Activated CD4-positive, alpha-beta memory T cell treated with anti-CD3 and anti-CD28 coated beads for 36 hours (primary cell): ENCODE measurements around the gene SPTLC1. TPM values are rescaled to one million over a fixed set of nuclear protein-coding genes. Genes with fewer than 3 reads are reported as not detected.

Source experiments
- CTCF ChIA-PET: fragments of 350-600 bp; sonication (Branson Sonifier 250); formaldehyde crosslinking; loops from one replicate; lab custom pipeline; 2021; ENCODE audit warnings: antibody characterized with exemption, inconsistent platforms; lab: Charles Lee
- POLR2A ChIA-PET: fragments of 350-600 bp; sonication (Branson Sonifier 250); formaldehyde crosslinking; loops from one replicate; lab custom pipeline; 2021; ENCODE audit warnings: antibody characterized with exemption; lab: Charles Lee
- DNase-seq: peaks from one replicate; pipeline ENCODE4 v3.0.0-alpha.2; 2020
- H3K27ac Mint-ChIP-seq: one replicate; pipeline ENCODE4 v1.8.0; 2021; ENCODE audit warnings: mixed read lengths
- H3K27me3 Mint-ChIP-seq: one replicate; pipeline ENCODE4 v1.8.0; 2021; ENCODE audit warnings: mixed read lengths
- H3K36me3 Mint-ChIP-seq: one replicate; pipeline ENCODE4 v1.8.0; 2021; ENCODE audit warnings: mixed read lengths
- H3K4me1 Mint-ChIP-seq: one replicate; pipeline ENCODE4 v1.8.0; 2021; ENCODE audit warnings: low read depth, mixed read lengths
- H3K4me3 Mint-ChIP-seq: one replicate; pipeline ENCODE4 v1.8.0; 2021; ENCODE audit warnings: mild to moderate bottlenecking, mixed read lengths
- H3K9me3 Mint-ChIP-seq: one replicate; pipeline ENCODE4 v1.8.0; 2021; ENCODE audit warnings: mixed read lengths
- intact Hi-C: fragments of 100-400 bp; cut with micrococcal nuclease; formaldehyde crosslinking; loops from one replicate; pipeline ENCODE4 v1.15.1; 2023
- total RNA-seq, 2 experiments: library from RNA; stranded (reverse); gene quantifications; one replicate each; pipeline ENCODE4 v1.2.3, GENCODE V29; 2021

The SPTLC1 gene
- total RNA-seq, 2 experiments from 2014 or later, result 39.9 to 41.2 TPM

DNA sequence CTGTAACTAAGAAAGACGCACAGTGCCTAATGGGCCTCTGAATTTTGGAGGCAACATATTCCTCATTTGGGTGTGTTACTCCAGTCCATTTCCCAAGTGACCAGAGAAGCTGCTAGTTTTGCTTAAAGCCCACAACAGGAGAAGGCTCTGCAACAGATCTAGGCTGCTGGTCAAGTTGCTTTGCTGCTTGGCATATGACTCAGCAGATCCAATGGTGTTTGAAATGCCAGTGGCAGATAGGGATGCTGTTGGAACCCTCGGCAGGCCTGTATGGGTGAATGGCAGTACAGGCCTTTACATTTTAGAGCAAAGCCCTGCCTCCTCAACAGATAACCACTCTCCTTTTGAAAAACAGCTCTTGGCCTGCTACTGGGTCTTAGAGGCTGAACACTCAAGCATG lies 129.0 kb downstream of the SPTLC1 start:
- peaks cover 3% of the 10 kb centered on the region for H3K27me3 Mint-ChIP-seq
- H3K9me3 Mint-ChIP-seq, result peaks cover 5% of the 10 kb centered on the region
- DNase-seq, result no peak
- H3K4me1 Mint-ChIP-seq, result no peaks in the 10 kb centered on the region
- H3K36me3 Mint-ChIP-seq, result no peaks in the 10 kb centered on the region
- H3K27ac Mint-ChIP-seq, result no peak overlapping the region
- intact Hi-C loops, result no loop called here
- H3K4me3 Mint-ChIP-seq, result no peak overlapping the region
- ChIA-PET POLR2A (no interaction called here), CTCF (no interaction called here)

- Mint-ChIP-seq H3K36me3 (no peaks in the 10 kb centered on the region), H3K9me3 (peaks cover 10% of the 10 kb centered on the region), H3K4me1 (no peaks in the 10 kb centered on the region), H3K4me3 (no peak overlapping the region), H3K27me3 (peaks cover 3% of the 10 kb centered on the region), H3K27ac (no peak overlapping the region)
- ChIA-PET CTCF (no interaction called here), POLR2A (no interaction called here)
- DNase-seq, result no peak
- intact Hi-C loops, result no loop called here
Observed at GRCh38 chr9:91985692-91986091, 129.5 kb downstream of the SPTLC1 start.

Other genes starting within 250 kb of the SPTLC1 start
- under 1 TPM; 0.05 to 0.31 TPM for gene ROR2, start 165.2 kb downstream of the SPTLC1 start, total RNA-seq
- 100 to 1,000 TPM; 212 to 222 TPM for gene IARS1, start 178.3 kb upstream of the SPTLC1 start, total RNA-seq
- gene NOL8, start 209.9 kb upstream of the SPTLC1 start, total RNA-seq, result 10 to 100 TPM; 45.6 to 47.1 TPM
- 10 to 100 TPM; 21.8 to 23.5 TPM for gene CENPP, start 210.5 kb upstream of the SPTLC1 start, total RNA-seq